ENCODE measurements around the gene H6PD. TPM values are rescaled to one million over a fixed set of nuclear protein-coding genes. Genes with fewer than 3 reads are reported as not detected.

Gene H6PD
- total RNA-seq, result 10 to 100 TPM; 56.0 to 59.6 TPM
- long read RNA-seq, donor 1, partial matches to known transcripts, result 0 of 38 reads
- long read RNA-seq, donor 1, other reads (novel, unspliced or antisense), result 38 of 38 reads
- long read RNA-seq, donor 2, partial matches to known transcripts, result 0 of 74 reads
- long read RNA-seq, donor 2, other reads (novel, unspliced or antisense), result 74 of 74 reads

- DNase-seq (ENCODE audit: low spot score), result peak; percentile 95
- intact Hi-C loops (cut with DNase I), result loop anchor here in 1 of 2 donors (5.0 kb wide), 1 partner anchor 37 kb away; no protein-coding TSS in a partner anchor
Measured at GRCh38 chr1:9234223-9235095, at the start of gene H6PD. H6PD (plus strand) TSS chr1:9234774; CDS start chr1:9244935, 10,161 bp downstream.

DNA sequence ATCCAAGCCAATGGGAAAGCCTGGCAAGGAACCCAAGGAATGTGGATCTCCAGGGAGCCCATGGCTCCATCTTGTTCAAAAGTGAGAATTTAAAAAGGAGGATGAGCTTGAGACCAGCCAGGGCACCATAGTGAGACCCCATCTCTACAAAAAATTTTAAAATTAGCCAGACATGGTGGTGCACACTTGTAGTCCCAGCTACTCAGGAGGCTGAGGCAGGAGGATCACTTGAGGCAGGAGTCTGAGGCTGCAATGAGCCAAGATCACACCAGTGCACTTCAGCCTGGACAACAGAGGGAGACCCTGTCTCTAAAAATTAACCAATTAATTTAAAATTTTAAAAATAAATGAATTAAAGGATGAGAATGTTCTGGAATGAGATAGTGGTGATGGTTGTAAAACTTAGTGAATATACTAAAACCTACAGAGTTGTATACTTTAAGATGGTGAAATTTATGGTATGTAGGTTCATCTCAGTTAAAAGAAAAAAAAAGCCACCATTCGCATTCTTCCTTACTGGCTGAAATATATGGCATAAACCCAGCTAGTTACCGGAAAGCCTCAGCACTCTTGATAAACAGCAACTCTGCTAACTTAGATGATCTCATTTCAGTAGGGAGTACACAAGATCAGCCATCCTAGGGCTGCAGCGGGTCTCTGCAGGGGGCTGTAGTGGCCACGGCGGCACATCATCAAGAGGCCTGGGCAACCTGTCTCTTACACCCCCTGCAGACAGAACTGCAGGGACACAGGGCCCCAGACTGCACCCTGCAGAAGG, 48.3 kb upstream of the H6PD start:
- intact Hi-C loops (cut with DNase I), result no loop called here
- DNase-seq (ENCODE audit: low spot score), result no peak

- intact Hi-C loops (cut with DNase I), result no loop called here
- no peak for DNase-seq (ENCODE audit: low spot score)
Measured at GRCh38 chr1:9187004-9187403, 47.6 kb upstream of the H6PD start.

DNA sequence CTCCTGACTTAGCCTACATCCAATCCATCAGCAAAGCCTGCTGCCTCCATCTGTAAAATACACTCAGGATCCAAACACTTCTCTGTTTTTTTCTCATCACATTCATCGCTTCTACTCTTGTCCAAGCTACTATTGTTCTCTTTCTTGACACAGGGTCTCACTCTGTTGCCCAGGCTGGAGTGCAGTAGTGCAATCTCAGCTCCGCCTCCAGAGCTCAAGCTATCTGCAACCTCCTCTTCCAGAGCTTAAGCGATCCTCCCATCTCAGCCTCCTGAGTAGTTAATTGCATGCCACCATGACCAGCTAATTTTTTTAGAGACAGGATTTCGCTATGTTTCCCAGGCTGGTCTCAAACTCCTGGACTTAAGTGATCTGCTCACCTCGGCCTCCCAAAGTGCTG, 44.3 kb upstream of the H6PD start:
- intact Hi-C loops (cut with DNase I), result no loop called here
- DNase-seq (ENCODE audit: low spot score), result no peak

GRCh38 chr1:9191231-9191630, 43.3 kb upstream of the H6PD start:
- intact Hi-C loops (cut with DNase I), result no loop called here
- DNase-seq (ENCODE audit: low spot score), result no peak

DNA sequence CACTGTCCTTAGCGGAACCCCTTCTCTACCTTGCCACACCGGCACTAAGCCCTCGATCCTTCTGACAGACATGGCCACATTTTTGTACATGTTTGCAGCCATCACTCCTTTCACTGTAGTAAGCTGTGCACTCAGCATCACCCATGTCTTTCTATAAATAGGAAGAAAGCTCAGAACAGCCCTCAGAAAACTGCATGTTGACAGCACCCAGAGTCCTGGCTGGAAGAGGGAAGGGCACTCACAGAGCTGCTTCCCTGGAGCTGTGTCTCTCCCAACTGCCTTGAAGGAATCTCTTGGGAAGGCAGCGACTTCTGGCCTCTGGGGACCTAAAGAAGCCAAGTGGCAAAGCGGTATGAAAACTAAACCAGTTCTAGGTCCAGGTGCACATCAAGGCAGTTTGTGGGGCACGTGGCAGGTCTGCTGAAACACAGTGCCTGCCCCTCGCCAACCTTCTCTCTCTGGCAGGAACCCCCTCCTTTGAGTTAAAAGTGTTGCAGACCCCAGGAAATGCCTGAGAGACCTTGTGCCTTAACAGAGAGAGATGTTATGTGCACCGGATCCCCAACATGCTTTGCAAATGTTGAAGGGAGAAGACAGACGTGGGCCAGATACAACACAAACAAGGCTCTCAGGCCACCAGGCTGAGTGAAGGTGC, 41.9 kb upstream of the H6PD start:
- intact Hi-C loops (cut with DNase I), result no loop called here
- DNase-seq (ENCODE audit: low spot score), result no peak

DNA sequence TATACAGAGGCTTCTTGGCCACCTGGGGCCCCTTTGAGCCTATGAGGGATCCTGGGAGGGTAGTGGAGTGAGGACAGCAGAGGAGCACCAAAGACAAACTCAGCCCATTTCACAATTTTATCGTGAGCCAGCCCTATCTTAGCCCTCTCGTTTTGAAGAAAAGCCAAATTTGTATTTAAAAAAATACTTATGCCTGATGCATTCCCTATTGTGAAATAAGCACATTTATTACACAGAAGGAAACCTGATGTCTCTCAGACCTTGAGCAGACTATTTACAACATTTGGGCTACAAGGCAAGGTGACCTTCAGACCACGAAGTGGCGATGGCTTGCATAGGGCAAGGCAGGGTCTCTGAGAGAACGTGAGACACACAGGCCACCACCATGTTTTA, 41.3 kb upstream of the H6PD start:
- intact Hi-C loops (cut with DNase I), result no loop called here
- DNase-seq (ENCODE audit: low spot score), result no peak

GRCh38 chr1:9194024-9194423, 40.5 kb upstream of the H6PD start:
- no peak for DNase-seq (ENCODE audit: low spot score)
- intact Hi-C loops (cut with DNase I), result no loop called here

- no peak for DNase-seq (ENCODE audit: low spot score)
- intact Hi-C loops (cut with DNase I), result loop anchor here (2.0 to 5.0 kb wide), 4 partner anchors 37 to 83 kb away; partner anchors contain the start of gene H6PD (in 1 of the 2)
Measured at GRCh38 chr1:9195651-9196050, 38.9 kb upstream of the H6PD start.

GRCh38 chr1:9196129-9197040, 38.2 kb upstream of the H6PD start:
- intact Hi-C loops (cut with DNase I), result loop anchor here (2.0 to 5.0 kb wide), 4 partner anchors 36 to 84 kb away; partner anchors contain the start of gene H6PD (in 1 of the 2)
- DNase-seq (ENCODE audit: low spot score), result peak; percentile 88

DNA sequence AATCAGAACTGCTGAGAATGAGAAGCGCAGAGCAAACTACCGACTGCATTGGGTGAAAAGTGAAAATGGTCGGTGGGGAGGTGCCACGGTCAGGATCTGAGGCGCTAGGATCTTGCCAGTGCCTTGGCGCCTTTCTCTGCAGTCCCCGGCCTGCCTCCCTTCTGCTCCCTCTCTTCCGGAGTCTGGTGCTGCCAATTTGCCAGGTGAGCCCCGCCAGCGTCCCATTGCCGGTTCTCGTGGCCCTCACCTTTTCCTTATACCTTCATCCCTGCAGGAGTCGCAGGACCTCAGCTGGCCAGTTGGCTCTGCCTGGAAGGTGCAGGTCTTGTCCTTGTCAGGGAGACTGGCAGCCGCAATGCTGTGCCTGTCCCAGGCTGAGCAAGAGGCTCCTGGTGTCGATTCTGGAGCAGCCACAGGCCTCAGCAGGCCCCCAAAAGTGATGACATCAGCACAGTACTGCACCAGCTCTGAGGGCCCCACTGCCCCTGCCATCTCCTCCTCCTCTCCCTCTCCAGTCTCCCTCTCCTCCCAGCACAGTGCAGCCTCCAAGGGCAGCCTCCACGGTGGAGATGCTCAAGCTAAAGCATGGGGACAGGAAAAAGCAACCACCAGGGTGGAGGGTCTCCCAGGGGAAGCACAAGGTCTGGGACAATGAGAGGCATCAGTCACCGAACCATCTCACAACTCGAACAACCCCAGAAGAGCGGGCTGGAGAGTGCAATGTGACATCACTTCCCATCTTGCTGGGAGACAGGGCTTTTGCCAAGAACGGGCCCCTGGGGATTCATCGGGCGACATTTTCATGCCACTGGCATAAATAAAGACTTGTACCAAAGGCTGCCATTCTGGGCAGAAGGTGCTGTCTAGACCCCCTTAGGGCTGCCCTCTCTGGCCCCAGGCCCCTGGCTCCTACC, 37.1 kb upstream of the H6PD start:
- intact Hi-C loops (cut with DNase I), result loop anchor here (2.0 to 5.0 kb wide), 4 partner anchors 35 to 85 kb away; partner anchors contain the start of gene H6PD (in 1 of the 2)
- no peak for DNase-seq (ENCODE audit: low spot score)

DNA sequence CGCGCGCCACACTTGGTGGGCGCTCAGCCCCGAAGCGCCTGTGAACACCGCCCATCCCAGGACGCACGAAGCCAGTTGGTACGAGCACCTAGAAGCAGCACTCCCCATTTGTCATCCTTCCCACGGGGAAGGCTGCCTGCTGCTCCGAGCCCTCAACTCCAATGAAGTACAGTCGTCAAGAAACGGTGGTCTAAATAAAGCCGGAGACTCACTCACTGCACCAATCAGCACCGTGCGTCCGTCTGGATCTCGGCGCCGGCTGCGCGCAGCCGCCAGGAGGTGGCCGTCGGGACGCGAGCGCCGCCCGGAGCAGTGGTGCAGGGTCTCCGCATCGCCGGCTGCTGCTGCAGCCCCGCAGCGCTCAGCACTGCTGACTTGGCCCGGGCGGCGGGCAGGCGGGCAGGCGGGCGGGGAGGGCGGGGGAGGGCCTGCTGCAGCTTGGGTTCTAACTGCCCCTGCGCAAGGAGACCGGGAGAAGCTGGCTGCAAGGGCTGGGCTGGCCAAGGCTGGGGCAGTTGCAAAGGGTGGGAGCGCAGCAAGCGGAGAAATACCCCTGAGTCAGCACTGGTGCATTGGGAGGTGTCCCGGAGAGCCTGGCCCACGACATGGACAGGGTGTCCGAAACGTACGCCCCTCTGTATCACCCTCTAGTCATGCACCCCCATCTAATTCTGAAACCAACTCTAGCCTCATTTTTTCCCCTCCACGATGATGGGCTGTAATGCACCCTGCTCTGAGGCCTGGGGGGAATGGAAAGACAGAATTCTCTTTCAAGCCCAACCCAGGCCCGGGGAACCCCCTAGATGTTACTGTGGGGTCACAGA, 35.8 kb upstream of the H6PD start:
- intact Hi-C loops (cut with DNase I), result loop anchor here in 1 of 2 donors (5.0 kb wide), 3 partner anchors 34 to 86 kb away; partner anchors contain the start of gene H6PD
- no peak for DNase-seq (ENCODE audit: low spot score)

DNA sequence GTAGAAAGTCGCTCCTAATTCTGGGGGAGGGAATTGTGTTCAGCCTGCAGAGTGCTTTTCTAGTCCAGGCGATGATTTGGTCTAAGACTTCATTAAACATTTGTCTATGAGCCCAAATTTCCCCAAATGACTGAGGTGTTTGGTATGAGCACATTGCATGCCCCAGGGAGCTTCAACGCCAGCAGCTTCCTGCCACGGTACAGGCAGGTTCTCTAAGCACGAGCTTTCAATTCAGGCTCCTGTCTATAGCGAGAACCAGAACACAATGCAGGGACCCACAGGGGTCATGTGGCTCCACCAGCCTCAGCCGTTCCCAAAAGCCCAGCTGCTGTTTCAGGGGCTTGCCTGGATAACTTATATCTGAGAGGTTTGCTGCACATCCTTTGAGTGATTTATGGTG, 34.1 kb upstream of the H6PD start:
- intact Hi-C loops (cut with DNase I), result no loop called here

DNA sequence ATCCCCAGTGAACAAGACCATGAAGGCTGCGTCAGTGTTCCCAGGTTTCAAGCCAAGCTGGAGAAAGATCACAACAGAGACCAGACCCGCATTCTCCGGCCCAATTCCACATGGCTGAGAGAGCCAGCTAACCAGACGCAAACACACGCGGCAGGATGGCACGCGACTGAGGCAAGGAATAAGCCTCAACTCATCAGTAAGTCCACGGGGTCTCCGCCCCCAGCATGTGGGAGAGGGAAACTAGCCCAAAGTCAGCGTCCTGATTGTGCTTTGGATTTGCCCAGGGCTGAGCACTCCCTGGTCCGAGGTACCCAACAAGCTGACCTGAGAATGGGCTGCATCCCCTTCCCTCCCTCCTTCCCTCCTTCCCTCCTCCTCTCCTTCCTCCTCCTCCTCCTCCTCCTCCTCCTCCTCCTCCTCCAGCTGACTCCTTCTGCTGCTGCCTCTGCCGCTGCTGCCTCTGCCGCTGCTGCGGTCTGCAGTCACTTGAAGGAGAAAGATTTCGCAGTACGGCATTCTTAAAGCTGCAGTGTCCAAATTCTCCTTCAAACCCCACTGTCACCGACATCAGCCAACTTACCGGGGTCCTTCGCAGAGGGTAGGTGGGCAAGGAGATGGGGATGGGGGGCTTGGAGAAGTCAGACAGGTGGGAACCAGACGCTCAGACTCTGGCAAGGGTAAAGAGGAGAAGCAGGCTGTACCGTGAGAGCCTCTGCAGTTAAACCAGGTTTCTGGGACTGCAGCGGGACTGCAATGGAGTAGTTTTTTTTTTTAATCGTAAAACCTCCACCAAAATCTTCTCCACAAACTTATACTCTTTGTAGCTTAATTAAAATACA, 33.0 kb upstream of the H6PD start:
- intact Hi-C loops (cut with DNase I), result no loop called here
- DNase-seq (ENCODE audit: low spot score), result peak; percentile 91

More for the DNA sequence above, 34.1 kb upstream of the H6PD start:
- DNase-seq (ENCODE audit: low spot score), result no peak

DNA sequence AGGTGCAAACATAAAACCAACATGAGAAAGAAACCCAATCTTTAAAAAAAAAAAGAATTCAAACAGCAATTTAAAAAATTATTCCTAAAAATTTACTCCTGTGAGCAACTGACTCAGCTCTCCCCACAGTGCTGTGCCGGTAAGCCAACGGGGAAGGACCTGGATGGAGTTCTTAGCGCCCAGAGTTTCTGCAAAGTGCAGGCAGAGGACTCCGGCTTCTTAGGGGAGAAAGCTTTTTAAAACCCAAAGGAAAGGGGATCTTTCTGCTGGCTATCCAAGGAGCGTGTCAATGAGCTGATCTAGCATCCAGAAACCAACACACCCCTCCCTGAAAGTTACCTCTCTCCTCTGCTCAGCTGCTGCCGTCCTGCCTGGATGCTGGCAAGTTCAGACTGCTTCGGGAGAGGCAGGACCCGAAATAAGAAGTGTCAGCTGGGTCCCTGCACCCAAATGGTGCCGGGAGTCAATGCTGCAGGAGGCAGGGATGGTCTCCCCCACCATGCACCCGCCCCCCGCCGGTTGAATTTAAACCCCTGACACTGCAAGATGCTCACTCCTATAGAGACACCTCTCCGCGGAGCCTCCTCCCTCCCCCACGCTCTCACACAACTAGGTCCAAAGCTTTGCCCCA, 32.2 kb upstream of the H6PD start:
- intact Hi-C loops (cut with DNase I), result no loop called here

More for the DNA sequence above, 32.2 kb upstream of the H6PD start:
- no peak for DNase-seq (ENCODE audit: low spot score)

Measured in posterior vena cava (tissue), 2 donors.